A549 (cell line): ENCODE results near the gene LAMTOR2. TPM values are rescaled to one million over a fixed set of nuclear protein-coding genes. Genes with fewer than 3 reads are reported as not detected.

Experiments
- ATAC-seq, 2 experiments: fragments of 200-7000 bp in 1 of 2; fragments of >200 bp in 1 of 2; cut with Nextera tagmentation in 1 of 2; cut with Tn5 transposase in 1 of 2; 3 replicates each; pipeline versions ENCODE4 v1.8.0 to v1.9.1; 2018 to 2020; ENCODE audit warnings: mild to moderate bottlenecking in 1 of 2, moderate library complexity in 1 of 2
- CTCF ChIA-PET: fragments of 300-600 bp; sonication (Branson Sonifier 250); formaldehyde crosslinking; extraction: SDS; loops from one replicate; lab custom pipeline; 2021; ENCODE audit warnings: antibody characterized with exemption, inconsistent platforms; lab: Yijun Ruan, JAX
- POLR2A ChIA-PET: fragments of 350-600 bp; formaldehyde crosslinking; extraction: SDS; loops from one replicate; lab custom pipeline; 2021; ENCODE audit warnings: antibody characterized with exemption, inconsistent platforms; lab: Yijun Ruan, JAX
- DNase-seq, 2 experiments: peaks; one replicate each; pipeline versions ENCODE4 v3.0.0 to v3.0.0-alpha.2; 2011 to 2016; ENCODE audit warnings: low read depth in 1 of 2, low spot score in 1 of 2
- FAIRE-seq: peaks from 2 replicates; lab custom pipeline; 2011; peaks lifted over from hg19 to GRCh38; lab: Jason Lieb, UNC
- H3K27ac ChIP-seq, 2 experiments: fragments of >200 bp; sonication (Bioruptor Twin); formaldehyde crosslinking; 3 replicates each; pipeline ENCODE4 v1.5.1; 2016 to 2017
- H3K4me1 ChIP-seq: fragments of >200 bp; sonication (Bioruptor Twin); formaldehyde crosslinking; 3 replicates; pipeline ENCODE4 v1.6.1; 2016
- H3K4me2 ChIP-seq: fragments of >200 bp; sonication (Bioruptor Twin); formaldehyde crosslinking; 3 replicates; pipeline ENCODE4 v1.6.1; 2016
- H3K4me3 ChIP-seq: fragments of >200 bp; sonication (Bioruptor Twin); formaldehyde crosslinking; 3 replicates; pipeline ENCODE4 v1.5.1; 2016
- H3K9me3 ChIP-seq: fragments of >200 bp; sonication (Bioruptor Twin); formaldehyde crosslinking; 3 replicates; pipeline ENCODE4 v1.6.1; 2016
- BCL3 ChIP-seq: fragments of >200 bp; sonication (Bioruptor Twin); formaldehyde crosslinking; IDR thresholded peaks from 3 replicates; pipeline ENCODE4 v1.6.1; 2016
- CEBPB ChIP-seq, 2 experiments: fragments of >200 bp in 1 of 2; sonication (Bioruptor Twin) in 1 of 2; formaldehyde crosslinking in 1 of 2; IDR thresholded peaks; 2 replicates each; pipeline ENCODE4 v1.6.1; 2012 to 2016
- CHD4 ChIP-seq: fragments of 200-600 bp; sonication (generic); IDR thresholded peaks from 2 replicates; pipeline ENCODE4 v1.6.1; 2016; ENCODE audit warnings: antibody characterized with exemption, mild to moderate bottlenecking, borderline replicate concordance
- E2F6 ChIP-seq: IDR thresholded peaks from 2 replicates; pipeline ENCODE4 v1.6.1; 2012; ENCODE audit warnings: low read depth, borderline replicate concordance
- EHF ChIP-seq: fragments of 250-450 bp; sonication (Bioruptor Pico); IDR thresholded peaks from 2 replicates; pipeline ENCODE4 v1.5.0; 2020; ENCODE audit warnings: mild to moderate bottlenecking
- FOSL2 ChIP-seq, 2 experiments: fragments of 450-650 bp in 1 of 2; fragments of >200 bp in 1 of 2; sonication (Bioruptor Twin) in 1 of 2; formaldehyde crosslinking; IDR thresholded peaks; 2 replicates each; pipeline versions ENCODE4 v1.5.0 to v1.6.1; 2016 to 2020; ENCODE audit warnings: mild to moderate bottlenecking in 1 of 2, moderate library complexity in 1 of 2
- HES2 ChIP-seq: fragments of >200 bp; sonication (Bioruptor Twin); formaldehyde crosslinking; IDR thresholded peaks from 2 replicates; pipeline ENCODE4 v1.6.1; 2016
- JUNB ChIP-seq: fragments of >200 bp; sonication (Bioruptor Twin); formaldehyde crosslinking; IDR thresholded peaks from 2 replicates; pipeline ENCODE4 v1.6.1; 2016
- KDM1A ChIP-seq: fragments of 200-600 bp; sonication (generic); IDR thresholded peaks from 2 replicates; pipeline ENCODE4 v1.6.1; 2016; ENCODE audit warnings: low read depth, mild to moderate bottlenecking
- MAZ ChIP-seq: fragments of 150-350 bp; IDR thresholded peaks from 2 replicates; pipeline ENCODE4 v1.6.1; 2014; ENCODE audit warnings: antibody characterized with exemption, low read depth, low read length, borderline replicate concordance
- MYC ChIP-seq: IDR thresholded peaks from 2 replicates; pipeline ENCODE4 v1.6.1; 2012; ENCODE audit warnings: mild to moderate bottlenecking, inconsistent platforms, low read length, improper control_type of control experiment, borderline replicate concordance
- NPAS2 ChIP-seq: fragments of 250-450 bp; sonication (Bioruptor Pico); IDR thresholded peaks from 2 replicates; pipeline ENCODE4 v1.8.0; 2022; ENCODE audit warnings: mild to moderate bottlenecking, moderate library complexity, borderline replicate concordance
- PBX3 ChIP-seq: IDR thresholded peaks from 2 replicates; pipeline ENCODE4 v1.6.1; 2012
- RNF2 ChIP-seq: fragments of 200-600 bp; sonication (generic); IDR thresholded peaks from 2 replicates; pipeline ENCODE4 v1.6.1; 2016; ENCODE audit warnings: low read depth, mild to moderate bottlenecking, antibody characterized with exemption, moderate library complexity, borderline replicate concordance
- TP53 ChIP-seq: fragments of 250-450 bp; sonication (Bioruptor Pico); IDR thresholded peaks from 2 replicates; pipeline ENCODE4 v1.5.0; 2021; ENCODE audit warnings: mild to moderate bottlenecking, moderate library complexity
- WGBS: methylation state at CpG from one replicate; pipeline ENCODE4 v1.1.6; 2017; ENCODE audit errors: missing lambda C conversion rate; 5-methylcytosine and 5-hydroxymethylcytosine counted together
- polyA plus RNA-seq, 4 experiments: library from polyadenylated mRNA; depleted of rRNA in 3 of 4; stranded (reverse); fragments of >200 nt; fragmentation: RNase III in 1 of 4; extraction: RNeasy Plus Mini Kit Qiagen cat#74134 plus additional on column Dnase treatment in 1 of 4; gene quantifications; 2 replicates in 3 of 4; 3 replicates in 1 of 4; pipeline ENCODE4 v1.2.3, GENCODE V29; 2011 to 2017
- TF ChIP-seq, protein P1 (sequence below): IDR thresholded peaks from 2 replicates; pipeline ENCODE4 v1.6.1; 2012

The LAMTOR2 gene
- polyA plus RNA-seq, 2 of the 4 experiments (the other 2 are of a cell fraction), result 63.0 to 171 TPM

DNA sequence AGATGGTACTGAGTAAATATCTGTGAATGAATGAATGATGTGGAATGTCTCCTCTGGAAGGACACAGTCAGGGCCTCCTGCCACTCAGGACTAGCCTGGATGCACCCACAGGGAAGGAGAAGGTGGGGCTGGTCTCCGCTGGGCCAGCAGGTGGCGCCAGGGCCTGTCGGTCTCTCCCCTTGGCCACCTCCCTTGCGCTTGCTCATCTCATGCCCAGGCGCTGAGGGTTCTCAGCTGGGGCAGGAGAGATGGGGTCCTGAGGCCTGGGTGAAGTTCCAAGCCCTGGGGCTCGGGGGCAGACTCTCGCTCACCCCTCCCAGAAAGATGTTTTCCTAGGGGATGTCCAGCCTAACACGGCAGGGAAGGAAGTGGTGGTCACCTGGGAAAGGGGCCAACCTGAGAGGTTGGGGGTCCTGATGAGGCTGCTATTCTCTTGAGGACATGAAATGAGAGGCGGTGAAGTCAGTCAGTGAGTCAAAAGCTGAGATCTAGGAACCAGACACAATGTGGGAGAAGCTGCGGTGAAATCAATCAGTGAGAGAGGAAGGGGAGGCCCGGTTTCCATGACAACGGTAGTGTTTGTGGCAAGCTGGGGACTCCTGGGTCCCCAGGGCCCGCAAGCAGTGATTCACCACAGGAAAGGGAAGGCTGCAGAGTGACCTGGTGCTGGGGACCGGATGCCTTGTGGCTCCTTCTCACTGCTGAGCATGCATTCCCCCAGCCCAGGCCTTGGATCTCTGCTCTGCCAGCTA lies 42.2 kb downstream of the LAMTOR2 start (continued):
- TF ChIP-seq BCL3 (no peak), KDM1A (no peak), E2F6 (no peak), JUNB (no peak), MYC (no peak), RNF2 (no peak)

- peaks cover 52% of the 10 kb centered on the region for H3K4me1 ChIP-seq
- H3K4me2 ChIP-seq, result peak overlapping the region; percentile 62; the same call in 1 of the 3 replicates
- H3K9me3 ChIP-seq, result no peaks in the 10 kb centered on the region
- H3K27ac ChIP-seq, result peak overlapping the region; percentile 91 to 93
- FAIRE-seq (no peak), DNase-seq (no peak), ATAC-seq (no peak)
- WGBS, result 98% methylated on average over 9 of the region's 9 CpGs
- no peak overlapping the region for H3K4me3 ChIP-seq
- TF ChIP-seq FOSL2 (IDR thresholded peaks at IDR 0.05), result no peak
- no peak for TF ChIP-seq FOSL2 (CRISPR knock-in tag; IDR thresholded peaks at IDR 0.05)
- no peak for TF ChIP-seq NPAS2 (CRISPR knock-in tag)
- TF ChIP-seq HES2, result no peak
- no peak for TF ChIP-seq PBX3
- no peak for TF ChIP-seq TP53 (CRISPR knock-in tag)
- no peak for TF ChIP-seq CEBPB (IDR thresholded peaks at IDR 0.05)
- TF ChIP-seq MAZ, result no peak
- TF ChIP-seq, protein P1, sequence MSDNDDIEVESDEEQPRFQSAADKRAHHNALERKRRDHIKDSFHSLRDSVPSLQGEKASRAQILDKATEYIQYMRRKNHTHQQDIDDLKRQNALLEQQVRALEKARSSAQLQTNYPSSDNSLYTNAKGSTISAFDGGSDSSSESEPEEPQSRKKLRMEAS, result no peak
- ChIA-PET CTCF (interaction anchor here (0.9 to 29.4 kb wide), 16 partner anchors 8 to 338 kb away, joined by 3 to 2239 read pairs (median 6); partner anchors contain the start of genes LMNA, PMF1, SEMA4A and SLC25A44), POLR2A (interaction anchor here (1.0 to 2.2 kb wide), 8 partner anchors 8 to 32 kb away, joined by 3 to 17 read pairs (median 7); partner anchors contain the start of gene LMNA)
These were observed 43.1 kb downstream of the LAMTOR2 start for GRCh38 chr1:156097499-156098178.

DNA sequence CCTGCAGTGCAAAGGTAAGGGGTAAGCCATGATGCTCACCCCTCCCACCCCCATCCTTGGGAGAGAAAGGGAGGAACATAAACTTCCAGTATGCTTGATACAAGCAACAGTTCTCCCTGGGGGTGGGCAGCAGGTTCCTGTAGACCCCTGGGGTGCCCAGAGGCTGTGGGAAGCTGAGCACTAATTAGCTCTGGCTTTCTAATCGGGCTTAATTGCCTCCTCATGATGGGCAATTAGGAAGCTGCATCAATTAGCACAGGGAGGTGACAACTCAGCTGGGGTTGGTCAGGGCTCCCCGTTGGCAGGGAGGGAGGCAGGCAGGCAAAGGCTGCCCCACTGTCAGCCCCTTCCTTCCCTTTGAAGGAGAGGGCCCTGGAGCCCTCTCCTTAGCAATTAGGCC lies 44.2 kb downstream of the LAMTOR2 start:
- Histone ChIP-seq H3K4me2 (no peak overlapping the region), H3K4me3 (no peak overlapping the region), H3K9me3 (no peaks in the 10 kb centered on the region), H3K4me1 (peaks cover 64% of the 10 kb centered on the region), H3K27ac (peak overlapping the region; percentile 17 to 91; a peak in 3 of 6 replicates)
- ChIA-PET CTCF (interaction anchor here (1.0 to 29.4 kb wide), 6 partner anchors 8 to 125 kb away, joined by 4 to 2239 read pairs (median 14); partner anchors contain the start of genes LMNA and SEMA4A), POLR2A (interaction anchor here (0.6 to 2.1 kb wide), 4 partner anchors 16 to 31 kb away, joined by 3 to 14 read pairs (median 6); partner anchors contain the start of gene LMNA)
- FAIRE-seq (no peak), ATAC-seq (no peak), DNase-seq (no peak)
- WGBS, result 92% methylated on average over 2 of the region's 2 CpGs
- TF ChIP-seq E2F6, result no peak
- TF ChIP-seq CEBPB (IDR thresholded peaks at IDR 0.05), result no peak
- TF ChIP-seq CHD4, result no peak
- TF ChIP-seq EHF (CRISPR knock-in tag), result no peak
